Psoas muscle (tissue), 8 donors: ENCODE data around the gene WDR13. TPM values are rescaled to one million over a fixed set of nuclear protein-coding genes. Genes with fewer than 3 reads are reported as not detected.
A peak's percentile ranks its signal among the peaks of the same experiment; 100 is the strongest.
"Not testable (repeated sequence)": the region's sequence is repeated elsewhere in the genome, so short reads cannot be mapped to it uniquely, and the experiment has no call there.

Source experiments
- ATAC-seq, 4 donors: fragments of 200-7000 bp; cut with Tn5 transposase; one replicate each; pipeline ENCODE4 v1.9.1; 2020; ENCODE audit warnings: moderate library complexity in 3 of 4, mild to moderate bottlenecking in 2 of 4
- DNase-seq, 2 donors: peaks; one replicate each; pipeline ENCODE4 v3.0.0-alpha.2; 2020
- H3K27ac ChIP-seq: fragments of 200-600 bp; one replicate; pipeline ENCODE4 v1.8.0; 2022
- H3K27me3 ChIP-seq, 3 donors: fragments of 200-600 bp in 1 of 3; one replicate each; pipeline versions ENCODE4 v1.6.1 to v1.8.0; 2013 to 2022; ENCODE audit warnings: low read length in 2 of 3, mild to moderate bottlenecking in 2 of 3, moderate library complexity in 1 of 3; ENCODE audit not compliant: insufficient read depth in 3 of 3
- H3K36me3 ChIP-seq, 2 donors: fragments of 200-600 bp in 1 of 2; one replicate each; pipeline versions ENCODE4 v1.6.1 to v1.8.0; 2013 to 2022; ENCODE audit warnings: low read depth in 1 of 2, mild to moderate bottlenecking in 1 of 2, moderate library complexity in 1 of 2; ENCODE audit not compliant: insufficient read depth in 1 of 2
- H3K4me1 ChIP-seq: fragments of 200-600 bp; one replicate; pipeline ENCODE4 v1.8.0; 2022
- H3K4me3 ChIP-seq: fragments of 200-600 bp; one replicate; pipeline ENCODE4 v1.8.0; 2022; ENCODE audit warnings: mild to moderate bottlenecking
- H3K9me3 ChIP-seq: fragments of 200-600 bp; one replicate; pipeline ENCODE4 v1.8.0; 2022
- WGBS, 3 donors: extraction: QIAGEN DNeasy Blood & Tissue Kit; methylation state at CpG; one replicate each; pipeline versions ENCODE4 v1.1.6 to v1.1.7; 2013; 5-methylcytosine and 5-hydroxymethylcytosine counted together
- intact Hi-C, 2 donors: fragments of 100-400 bp; cut with DNase I; formaldehyde crosslinking; loops; one replicate each; pipeline versions ENCODE4 v1.11.0 to v1.14.2; 2022
- polyA plus RNA-seq, 3 donors: library from polyadenylated mRNA; stranded (reverse); fragments of 200-250 nt; gene quantifications; one replicate each; pipeline ENCODE4 v1.2.3, GENCODE V29; 2013
- total RNA-seq, 4 donors: library from RNA; stranded (reverse); fragmentation: NEBNext Ultra II Directional in 2 of 4; extraction: Animal tissue kit (Norgen Biotek cat#: 25700) in 2 of 4; gene quantifications; one replicate each; pipeline versions ENCODE4 v1.2.1 to v1.2.4, GENCODE V29; 2021 to 2023
- TF ChIP-seq, protein P1 (sequence below): fragments of 200-600 bp; IDR thresholded peaks from one replicate; pipeline ENCODE4 v1.8.0; 2022; ENCODE audit warnings: antibody characterized with exemption
- donor health status: healthy with polysubstance abuse.
- donor health status: DM: no; HTN: no; CAD: no; lungs with moderate emphysema.
- donor health status: Bipolar disorder and iron deficiency.
- donor health status: healthy.
- donor health status: DM: yes; HTN: yes; CAD: no.
- donor health status: DM: no; HTN: no; CAD: no.
- donor health status: DM: no; HTN: no; CAD: no.
- donor health status: DM: yes; HTN: yes; CAD: no.

The WDR13 gene
- total and polyA plus RNA-seq, 7 donors, result 103 to 171 (median 122) TPM

DNA sequence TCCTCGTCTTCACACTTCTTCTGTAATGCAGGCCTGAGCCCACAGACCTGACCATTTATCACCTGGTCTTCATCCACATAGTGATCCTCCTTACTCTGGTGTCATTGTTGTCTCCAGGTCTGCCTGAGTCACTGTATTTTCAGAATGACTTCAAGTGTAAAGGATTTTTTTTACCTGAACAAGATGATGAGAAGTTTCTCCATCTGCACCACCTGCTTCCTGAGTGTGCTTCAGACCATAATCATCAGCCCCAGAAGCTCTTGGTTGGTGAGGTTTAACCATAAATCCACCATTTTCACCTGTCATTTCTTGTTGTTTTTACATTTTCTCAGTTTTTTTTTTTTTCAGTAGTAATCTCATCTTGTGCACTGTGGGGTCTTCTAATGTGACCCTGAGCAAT, 39.0 kb downstream of the WDR13 start:
- intact Hi-C loops, result no loop called here
- ATAC-seq (no peak), DNase-seq (no peak)
- WGBS, 3 donors, result 62 to 80% (median 80%) methylated on average over 1 of the region's 1 CpG
- Histone ChIP-seq H3K9me3 (no peaks in the 10 kb centered on the region), H3K4me3 (no peak overlapping the region), H3K4me1 (no peaks in the 10 kb centered on the region), H3K27me3 (no peaks in the 10 kb centered on the region), H3K36me3 (no peaks in the 10 kb centered on the region), H3K27ac (no peak overlapping the region)
- TF ChIP-seq, protein P1, sequence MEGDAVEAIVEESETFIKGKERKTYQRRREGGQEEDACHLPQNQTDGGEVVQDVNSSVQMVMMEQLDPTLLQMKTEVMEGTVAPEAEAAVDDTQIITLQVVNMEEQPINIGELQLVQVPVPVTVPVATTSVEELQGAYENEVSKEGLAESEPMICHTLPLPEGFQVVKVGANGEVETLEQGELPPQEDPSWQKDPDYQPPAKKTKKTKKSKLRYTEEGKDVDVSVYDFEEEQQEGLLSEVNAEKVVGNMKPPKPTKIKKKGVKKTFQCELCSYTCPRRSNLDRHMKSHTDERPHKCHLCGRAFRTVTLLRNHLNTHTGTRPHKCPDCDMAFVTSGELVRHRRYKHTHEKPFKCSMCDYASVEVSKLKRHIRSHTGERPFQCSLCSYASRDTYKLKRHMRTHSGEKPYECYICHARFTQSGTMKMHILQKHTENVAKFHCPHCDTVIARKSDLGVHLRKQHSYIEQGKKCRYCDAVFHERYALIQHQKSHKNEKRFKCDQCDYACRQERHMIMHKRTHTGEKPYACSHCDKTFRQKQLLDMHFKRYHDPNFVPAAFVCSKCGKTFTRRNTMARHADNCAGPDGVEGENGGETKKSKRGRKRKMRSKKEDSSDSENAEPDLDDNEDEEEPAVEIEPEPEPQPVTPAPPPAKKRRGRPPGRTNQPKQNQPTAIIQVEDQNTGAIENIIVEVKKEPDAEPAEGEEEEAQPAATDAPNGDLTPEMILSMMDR, result no peak

DNA sequence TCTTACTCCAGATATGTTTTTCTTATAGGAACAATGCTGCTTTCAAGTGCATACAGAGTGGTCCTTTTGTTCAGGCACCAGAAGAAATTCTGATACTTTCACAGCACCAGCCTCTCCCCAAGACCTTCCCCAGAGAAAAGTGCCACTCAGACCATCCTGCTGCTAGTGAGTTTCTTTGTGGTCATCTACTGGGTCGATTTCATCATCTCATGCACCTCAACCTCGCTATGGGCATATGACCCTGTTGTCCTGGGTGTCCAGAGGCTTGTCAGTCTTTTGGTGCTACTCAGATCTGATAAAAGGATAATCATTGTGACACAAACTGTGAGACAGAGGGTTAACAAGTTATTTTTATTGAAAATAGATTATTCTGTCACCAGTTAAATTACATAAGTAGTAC, 39.5 kb downstream of the WDR13 start:
- Histone ChIP-seq H3K4me3 (no peak overlapping the region), H3K36me3 (no peaks in the 10 kb centered on the region), H3K27ac (no peak overlapping the region), H3K4me1 (no peaks in the 10 kb centered on the region), H3K27me3 (no peaks in the 10 kb centered on the region), H3K9me3 (no peaks in the 10 kb centered on the region)
- ATAC-seq (no peak), DNase-seq (no peak)
- whole genome bisulfite sequencing, 3 donors, result 15 to 55% (median 54%) methylated on average over 2 of the region's 2 CpGs
- intact Hi-C loops, result no loop called here
- TF ChIP-seq, protein P1, result no peak

DNA sequence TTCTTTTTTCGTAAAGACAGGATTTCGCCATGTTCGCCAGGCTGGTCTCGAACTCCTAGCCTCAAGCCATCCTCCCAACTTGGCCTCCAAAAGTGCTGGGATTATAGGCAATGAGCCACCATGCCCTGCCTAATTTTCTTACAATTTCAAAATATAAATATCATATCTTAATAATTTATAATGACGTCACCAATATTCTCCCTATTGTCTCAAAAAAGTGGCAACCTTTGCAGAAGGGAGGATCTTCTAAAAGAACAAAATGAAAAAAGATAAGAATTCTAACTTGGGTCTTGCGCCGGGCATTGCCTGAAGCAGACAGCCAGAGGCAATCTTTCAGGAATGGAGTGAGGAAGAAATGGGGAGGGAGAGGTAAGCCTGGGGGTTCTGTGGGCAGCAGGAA, 48.4 kb downstream of the WDR13 start:
- no peaks in the 10 kb centered on the region for H3K27me3 ChIP-seq
- peaks cover 5% of the 10 kb centered on the region for H3K4me1 ChIP-seq
- TF ChIP-seq, protein P1, result no peak
- no peaks in the 10 kb centered on the region for H3K9me3 ChIP-seq
- no peaks in the 10 kb centered on the region for H3K36me3 ChIP-seq
- intact Hi-C loops, result loop anchor here in 1 of 2 donors (10.0 kb wide), 1 partner anchor 269 kb away; the partner anchor contains the start of genes PIM2 and SLC35A2
- no peak overlapping the region for H3K27ac ChIP-seq
- ATAC-seq (no peak), DNase-seq (no peak)
- 85 to 93% (median 90%) methylated on average over 7 of the region's 7 CpGs for WGBS, 3 donors
- no peak overlapping the region for H3K4me3 ChIP-seq

DNA sequence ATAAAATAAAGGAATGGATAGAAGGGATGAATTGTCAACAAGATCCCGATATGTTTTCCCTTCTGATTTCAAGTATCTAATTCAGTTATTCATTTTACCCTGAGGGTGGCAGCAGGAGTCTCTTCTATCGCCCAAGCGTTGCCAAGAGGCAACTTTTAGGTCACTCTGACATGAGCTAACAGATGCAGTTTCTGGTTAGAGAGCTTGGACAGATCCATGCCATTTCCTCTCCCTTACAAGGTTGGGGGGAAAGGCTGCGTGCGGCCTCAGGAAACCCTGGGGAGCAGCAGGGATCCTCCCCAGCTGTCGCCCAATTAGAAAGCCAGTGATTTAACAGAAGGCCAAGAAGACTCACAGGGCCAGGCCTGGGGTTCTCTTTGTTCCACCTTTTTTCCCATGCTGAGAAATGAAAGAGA, 51.1 kb downstream of the WDR13 start:
- Histone ChIP-seq H3K27me3 (no peaks in the 10 kb centered on the region), H3K4me1 (peaks cover 5% of the 10 kb centered on the region), H3K27ac (peak overlapping the region; percentile 19), H3K9me3 (no peaks in the 10 kb centered on the region), H3K4me3 (no peak overlapping the region), H3K36me3 (no peaks in the 10 kb centered on the region)
- WGBS, 3 donors, result 3 to 21% (median 7%) methylated on average over 6 of the region's 6 CpGs
- DNase-seq (peak in 1 of 2 donors; percentile 55), ATAC-seq (peak; percentile 83 to 95 (median 92))
- TF ChIP-seq, protein P1, result peak; percentile 36
- intact Hi-C loops, result loop anchor here in 1 of 2 donors (10.0 kb wide), 1 partner anchor 266 kb away; the partner anchor contains the start of genes PIM2 and SLC35A2

DNA sequence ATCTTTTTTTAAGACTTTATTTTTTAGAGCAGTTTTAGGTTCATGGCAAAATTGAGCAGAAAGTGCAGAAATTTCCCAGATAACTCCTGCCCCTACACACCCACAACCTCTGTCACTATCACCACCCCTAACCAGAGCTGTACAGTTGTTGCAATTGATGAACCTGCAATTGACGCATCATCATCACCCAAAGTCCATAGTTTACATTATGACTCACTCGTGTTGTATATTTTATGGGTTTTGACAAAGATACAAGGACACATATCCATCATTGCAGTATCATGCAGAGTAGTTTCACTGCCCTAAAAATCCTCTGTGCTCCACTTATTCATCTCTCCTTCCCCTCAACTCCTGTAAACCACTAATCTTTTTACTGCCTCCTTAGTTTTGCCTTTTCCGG, 51.8 kb downstream of the WDR13 start:
- 71 to 90% (median 85%) methylated on average over 3 of the region's 3 CpGs for WGBS, 3 donors

DNA sequence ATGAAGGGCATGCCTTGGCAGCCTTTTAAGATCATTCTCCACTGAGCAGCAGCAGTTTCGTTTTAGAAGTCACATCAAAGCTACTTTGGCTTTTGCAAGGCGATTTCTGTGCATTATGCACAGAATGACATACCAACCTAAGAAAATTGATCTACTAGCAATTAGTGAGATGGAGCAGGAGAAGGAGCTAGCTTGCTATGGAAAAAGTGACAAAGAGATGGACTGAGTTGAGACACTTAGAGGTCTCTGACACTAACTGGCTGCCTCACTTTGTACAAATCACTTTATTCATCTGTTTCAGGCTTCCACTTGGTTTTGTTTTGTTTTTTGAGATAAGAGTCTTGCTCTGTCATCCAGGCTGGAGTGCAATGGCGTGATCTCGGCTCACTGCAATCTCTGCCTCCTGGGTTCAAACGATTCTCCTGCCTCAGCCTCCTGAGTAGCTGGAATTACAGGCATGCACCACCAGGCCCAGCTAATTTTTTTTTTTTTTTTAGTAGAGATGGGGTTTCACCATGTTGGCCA, 54.8 kb downstream of the WDR13 start:
- ATAC-seq, H3K27me3 ChIP-seq, H3K4me1 ChIP-seq, H3K4me3 ChIP-seq, H3K36me3 ChIP-seq, intact Hi-C loops, H3K9me3 ChIP-seq, H3K27ac ChIP-seq, DNase-seq: not testable (repeated sequence)
- 68 to 87% (median 82%) methylated on average over 5 of the region's 5 CpGs for whole genome bisulfite sequencing, 3 donors

More for the DNA sequence above, 51.8 kb downstream of the WDR13 start:
- no peak for DNase-seq
- intact Hi-C loops, result loop anchor here in 1 of 2 donors (10.0 kb wide), 1 partner anchor 266 kb away; the partner anchor contains the start of genes PIM2 and SLC35A2
- Histone ChIP-seq H3K27ac (no peak overlapping the region), H3K9me3 (no peaks in the 10 kb centered on the region), H3K27me3 (no peaks in the 10 kb centered on the region), H3K36me3 (no peaks in the 10 kb centered on the region), H3K4me3 (no peak overlapping the region), H3K4me1 (peaks cover 5% of the 10 kb centered on the region)
- no peak for ATAC-seq
- TF ChIP-seq, protein P1, result no peak

DNA sequence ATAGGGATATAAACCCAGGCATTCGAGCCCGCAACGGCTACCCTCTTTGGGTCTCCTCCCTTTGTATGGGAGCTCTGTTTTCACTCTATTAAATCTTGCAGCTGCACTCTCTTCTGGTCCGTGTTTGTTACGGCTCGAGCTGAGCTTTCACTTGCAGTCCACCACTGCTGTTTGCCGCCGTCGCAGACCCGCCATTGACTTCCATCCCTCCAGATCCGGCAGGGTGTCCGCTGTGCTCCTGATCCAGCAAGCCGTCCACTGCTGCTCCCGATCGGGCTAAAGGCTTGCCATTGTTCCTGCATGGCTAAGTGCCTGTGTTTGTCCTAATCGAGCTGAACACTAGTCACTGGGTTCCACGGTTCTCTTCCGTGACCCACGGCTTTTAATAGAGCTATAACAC, 57.5 kb downstream of the WDR13 start:
- ATAC-seq, intact Hi-C loops: not testable (repeated sequence)
- WGBS, 3 donors, result 21 to 46% (median 28%) methylated on average over 17 to 19 of the region's 19 CpGs

More for the DNA sequence above, 57.5 kb downstream of the WDR13 start:
- H3K27me3 ChIP-seq, H3K4me3 ChIP-seq, H3K27ac ChIP-seq, DNase-seq, H3K9me3 ChIP-seq, H3K36me3 ChIP-seq, H3K4me1 ChIP-seq: not testable (repeated sequence)
